A172 (cell line): ENCODE data around the gene CAMK1D. TPM values are rescaled to one million over a fixed set of nuclear protein-coding genes. Genes with fewer than 3 reads are reported as not detected.
"Not testable (repeated sequence)": the region's sequence is repeated elsewhere in the genome, so short reads cannot be mapped to it uniquely, and the experiment has no call there.

Experiments used
- DNase-seq: peaks from one replicate; pipeline ENCODE4 v3.0.0-alpha.2; 2015; ENCODE audit warnings: low spot score
- total RNA-seq: library from RNA; depleted of rRNA; stranded (reverse); fragments of >200 nt; shearing (Covaris generic); gene quantifications from 2 replicates; pipeline ENCODE4 v1.2.3, GENCODE V29; 2014

Gene CAMK1D
- total RNA-seq, 1 experiment from 2014 or later, result 2.6 TPM

DNA sequence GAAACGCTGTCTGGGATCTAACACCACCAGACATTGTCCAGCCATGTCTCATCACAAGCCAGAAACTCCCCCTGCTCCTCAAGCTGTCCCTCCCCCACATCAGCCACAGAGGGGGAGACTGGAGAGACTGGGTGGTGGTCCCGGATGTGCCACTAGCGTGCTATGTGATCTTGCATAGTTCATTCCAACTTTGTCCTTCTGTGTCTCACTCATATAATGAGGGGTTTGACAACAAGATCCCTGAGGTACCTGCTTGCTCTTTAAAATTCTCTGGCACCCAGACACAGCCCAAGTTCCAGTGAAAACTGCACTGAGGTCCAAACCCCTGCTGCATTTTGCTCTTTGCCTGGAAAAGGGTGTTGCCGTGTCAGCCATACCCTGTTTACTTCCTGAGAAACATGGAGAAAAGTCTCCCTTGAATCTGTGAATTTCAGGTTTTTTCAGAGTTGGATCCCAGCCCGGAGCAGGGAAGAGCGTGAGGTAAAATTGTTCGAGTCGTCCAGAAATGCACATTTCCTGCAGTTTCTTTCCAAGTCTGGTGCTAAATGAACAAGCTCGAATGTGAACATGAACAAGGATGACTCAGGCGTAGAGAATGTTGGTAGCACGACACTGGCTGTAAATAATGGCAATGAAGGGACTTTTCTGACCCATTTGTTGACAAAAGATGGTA is 495.6 kb downstream of the CAMK1D start:
- DNase-seq, result peak; percentile 89

DNA sequence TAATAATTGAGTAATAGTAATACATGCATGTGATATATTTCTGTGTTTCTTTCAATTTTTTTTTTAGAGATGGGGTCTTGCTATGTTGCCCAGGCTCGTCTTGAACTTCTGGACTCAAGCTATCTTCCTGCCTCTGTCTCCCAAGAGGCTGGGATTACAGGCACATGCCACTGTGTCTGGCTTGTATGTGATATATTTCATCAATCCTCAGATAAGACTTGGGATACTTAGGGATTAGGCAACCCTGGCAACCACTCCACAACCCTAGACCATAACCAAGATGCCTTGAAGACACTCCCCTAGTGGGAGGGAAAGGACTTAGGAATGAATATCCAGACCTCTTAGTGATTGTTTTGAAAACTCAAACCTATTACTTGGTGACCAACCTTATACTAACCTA is 497.4 kb downstream of the CAMK1D start:
- no peak for DNase-seq

DNA sequence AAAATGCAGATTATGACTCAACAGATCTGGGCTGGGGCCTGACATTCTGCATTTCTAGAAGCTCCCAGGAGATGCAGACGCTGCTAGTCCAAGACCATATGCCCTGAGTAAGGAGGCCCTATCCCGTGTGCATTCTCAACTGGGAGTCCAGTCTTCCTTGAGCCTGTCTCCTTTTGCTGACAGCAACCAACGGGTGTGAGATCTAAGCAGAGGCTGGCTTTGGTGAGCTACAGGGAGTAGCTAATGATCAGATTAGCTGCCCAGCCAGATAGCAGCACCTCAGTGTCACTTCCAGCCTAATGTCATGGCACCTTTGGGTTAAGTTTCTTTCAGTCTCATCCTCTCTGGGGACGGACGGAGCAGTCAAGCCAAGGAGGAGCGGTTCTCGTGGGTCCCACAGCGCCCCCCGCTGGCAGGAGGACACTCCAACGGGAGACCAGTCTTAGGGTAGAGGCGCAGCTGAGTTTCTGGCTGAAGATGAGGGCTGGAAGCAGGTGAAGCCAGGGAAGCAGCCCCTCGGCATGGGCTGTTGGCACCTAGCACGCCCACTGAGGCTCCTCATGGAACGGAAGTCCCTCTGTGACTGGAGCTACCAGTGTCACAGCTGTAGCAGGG is 498.1 kb downstream of the CAMK1D start:
- no peak for DNase-seq

DNA sequence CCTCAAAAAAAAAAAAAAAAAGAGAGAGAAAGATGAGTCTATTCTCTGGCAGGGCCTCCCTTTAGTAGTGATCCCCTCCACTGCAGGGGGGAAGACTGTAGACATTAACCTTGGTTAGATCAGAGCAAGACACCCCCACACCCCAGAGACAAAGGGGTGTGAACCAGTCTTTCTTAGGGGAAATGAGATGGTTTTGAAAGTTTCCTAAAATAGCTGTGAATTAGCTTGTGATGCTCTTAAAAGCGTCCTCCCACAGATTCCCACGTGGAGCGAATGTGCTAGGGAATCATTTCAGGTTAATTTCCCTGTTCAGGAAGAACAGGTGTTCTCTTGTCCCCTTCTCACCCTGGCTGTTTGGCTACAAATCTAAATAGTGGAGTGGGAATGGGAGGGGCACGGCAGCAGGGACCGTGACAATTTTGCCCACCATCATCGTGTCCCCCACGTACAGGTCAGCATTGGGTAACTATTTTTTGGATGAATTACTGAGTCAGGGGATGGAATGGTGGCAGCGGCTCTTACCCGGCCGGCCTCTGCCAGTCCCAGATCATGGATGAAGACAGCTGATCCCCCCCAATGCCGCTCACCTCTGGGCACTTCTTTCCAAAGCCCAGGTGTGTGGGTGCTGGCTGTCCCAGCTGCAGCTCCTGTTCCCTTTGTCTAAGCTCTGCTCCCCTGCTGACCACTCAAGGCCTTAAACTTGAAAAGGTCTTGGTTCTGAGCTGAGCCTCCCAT is 499.3 kb downstream of the CAMK1D start:
- no peak for DNase-seq

DNA sequence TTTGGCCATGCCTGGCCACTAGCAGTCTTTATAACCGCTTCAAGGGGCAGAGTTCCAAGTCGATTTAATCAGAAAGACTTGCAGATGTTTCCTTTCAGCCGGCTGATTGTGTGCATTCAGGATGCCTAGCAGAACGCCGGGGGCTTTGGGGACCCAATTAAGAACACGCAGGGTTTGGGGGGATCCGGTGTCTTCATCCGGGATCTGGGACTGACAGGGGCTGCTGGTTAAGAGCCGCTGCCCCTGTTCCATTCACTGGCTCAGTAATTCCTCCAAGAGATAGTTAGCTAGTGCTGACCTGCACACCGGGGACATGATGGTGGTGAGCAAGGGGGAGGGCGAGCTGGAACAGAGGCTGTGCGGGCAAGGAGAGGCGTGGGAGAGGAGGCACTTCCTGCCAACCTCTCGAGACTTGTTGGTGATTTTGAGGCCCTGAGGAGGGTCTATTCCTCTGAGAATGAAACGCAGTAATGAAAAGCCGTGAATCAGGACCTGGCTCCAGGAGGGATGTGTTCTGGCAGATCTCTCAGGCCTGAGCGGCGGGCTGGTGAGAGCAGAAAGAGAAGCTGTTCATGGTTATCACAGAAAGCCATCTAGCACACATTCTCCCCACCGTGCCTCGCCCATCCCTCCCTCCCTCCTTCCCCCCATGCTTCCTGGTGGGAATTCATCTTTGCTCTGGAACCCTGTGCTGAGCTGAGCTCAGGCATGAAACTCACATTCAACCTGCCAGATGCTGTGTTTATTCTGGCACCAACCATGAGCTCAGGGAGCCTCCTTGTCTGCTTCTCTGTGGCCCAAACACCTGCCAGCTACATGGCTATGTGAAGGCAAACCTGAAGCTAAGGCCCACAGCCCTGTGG is 500.2 kb downstream of the CAMK1D start:
- no peak for DNase-seq

DNA sequence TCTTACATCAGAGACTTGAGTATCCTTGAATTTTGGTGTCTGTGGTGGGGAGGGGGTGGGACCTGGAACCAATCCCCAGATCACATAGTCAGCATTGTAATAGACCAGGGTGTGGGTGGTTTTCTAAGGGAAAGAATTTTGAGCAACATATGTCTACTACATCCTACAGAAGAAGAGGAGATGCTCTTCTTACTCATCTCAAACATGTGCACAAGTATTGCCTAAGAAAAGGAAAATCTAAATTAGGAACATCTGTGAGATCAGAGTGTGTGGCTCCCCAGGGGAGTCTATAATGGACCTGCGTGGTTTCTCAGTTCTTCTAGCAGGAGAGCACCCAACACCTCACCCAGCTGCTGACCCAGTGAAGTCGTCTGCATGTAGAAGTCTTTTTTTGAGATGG is 503.3 kb downstream of the CAMK1D start:
- no peak for DNase-seq

DNA sequence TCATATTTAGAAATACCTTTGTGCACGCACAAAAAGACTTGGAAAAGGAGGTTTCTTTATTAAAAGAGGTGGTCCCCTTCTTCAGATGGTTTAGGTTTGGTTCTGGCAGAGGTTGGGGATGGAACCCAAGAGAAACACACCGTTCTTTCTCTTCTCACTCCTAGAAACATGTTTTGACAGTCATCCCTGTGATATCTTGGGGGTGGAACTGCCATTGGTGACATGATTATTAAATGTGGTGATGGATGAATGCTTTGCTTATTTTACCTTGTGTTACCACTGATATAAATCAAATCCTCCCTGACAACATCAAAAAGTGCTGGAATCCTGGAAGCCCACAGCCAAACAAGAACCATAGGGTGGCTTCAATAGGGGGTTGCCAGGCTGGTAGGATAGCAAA is 505.6 kb downstream of the CAMK1D start:
- DNase-seq, result no peak

DNA sequence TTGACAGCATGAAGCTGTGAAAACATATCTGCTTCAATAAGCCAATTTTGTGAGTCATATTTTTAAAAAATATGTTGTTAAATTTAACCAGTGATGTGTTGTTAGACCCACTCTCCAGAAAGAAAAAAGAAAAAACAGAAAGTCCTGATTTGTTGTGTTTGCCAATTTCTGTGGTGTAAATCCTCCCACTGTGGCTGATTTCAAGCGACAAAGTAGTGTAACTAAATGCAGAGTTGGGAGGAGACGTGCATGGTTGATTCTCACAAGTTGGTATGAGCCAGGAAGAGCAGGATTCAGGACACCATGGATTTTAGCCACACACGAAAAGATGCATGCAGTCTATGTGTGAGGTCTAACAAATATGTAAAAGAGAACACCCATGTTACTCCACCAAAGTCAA is 513.1 kb downstream of the CAMK1D start:
- no peak for DNase-seq

DNA sequence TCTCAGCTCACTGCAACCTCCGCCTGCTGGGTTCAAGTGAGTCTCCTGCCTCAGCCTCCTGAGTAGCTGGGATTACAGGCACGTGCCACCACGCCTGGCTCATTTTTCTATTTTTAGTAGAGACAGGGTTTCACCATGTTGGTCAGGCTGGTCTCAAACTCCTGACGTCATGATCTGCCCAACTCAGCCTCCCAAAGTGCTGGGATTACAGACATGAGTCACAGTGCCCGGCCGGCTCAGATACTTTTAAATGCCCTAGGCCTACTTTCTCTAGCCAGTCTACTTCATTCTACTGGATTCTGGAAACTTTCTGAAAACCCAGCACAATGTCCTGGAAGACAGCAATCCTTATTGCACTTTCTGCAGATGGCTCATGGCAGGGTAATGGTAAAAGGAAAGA is 516.2 kb downstream of the CAMK1D start:
- not testable (repeated sequence) for DNase-seq

DNA sequence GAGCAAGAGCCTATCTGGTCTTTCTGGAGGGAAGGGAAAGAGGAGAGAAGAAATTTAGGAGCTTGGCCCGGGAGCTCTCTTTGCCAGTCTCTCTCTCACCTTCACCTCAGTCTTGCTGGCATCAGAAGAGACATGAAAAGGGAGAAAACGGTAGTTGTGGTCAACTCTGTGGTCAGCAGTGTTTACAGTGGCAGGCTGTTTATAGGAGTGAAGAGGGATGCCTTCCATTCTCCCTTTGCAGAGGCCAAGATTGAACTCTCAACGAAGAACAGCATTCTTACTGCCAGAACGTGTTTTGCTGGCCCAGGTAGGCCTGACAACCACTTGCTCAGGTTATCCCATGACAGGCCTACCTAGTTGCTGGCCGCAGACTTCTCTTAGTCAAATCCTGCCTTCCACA is 518.9 kb downstream of the CAMK1D start:
- peak; percentile 10 for DNase-seq

DNA sequence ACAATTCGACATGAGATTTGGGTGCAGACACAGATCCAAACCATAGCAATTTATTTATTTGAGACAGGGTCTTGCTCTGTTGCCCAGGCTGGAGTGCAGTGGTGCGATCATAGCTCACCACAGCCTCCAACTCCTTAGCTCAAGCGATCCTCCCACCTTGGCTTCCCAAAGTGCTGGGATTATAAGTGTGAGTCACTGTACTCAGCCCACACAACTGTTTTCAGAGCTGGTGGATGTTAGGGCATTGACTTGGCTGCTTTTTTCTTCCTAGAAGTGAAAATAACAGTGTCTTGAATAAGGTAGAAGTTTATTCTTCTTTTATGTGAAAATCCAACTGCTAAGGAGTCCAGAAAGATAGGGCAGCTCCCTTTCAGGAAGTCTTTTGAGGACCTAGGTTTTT is 520.1 kb downstream of the CAMK1D start:
- no peak for DNase-seq

DNA sequence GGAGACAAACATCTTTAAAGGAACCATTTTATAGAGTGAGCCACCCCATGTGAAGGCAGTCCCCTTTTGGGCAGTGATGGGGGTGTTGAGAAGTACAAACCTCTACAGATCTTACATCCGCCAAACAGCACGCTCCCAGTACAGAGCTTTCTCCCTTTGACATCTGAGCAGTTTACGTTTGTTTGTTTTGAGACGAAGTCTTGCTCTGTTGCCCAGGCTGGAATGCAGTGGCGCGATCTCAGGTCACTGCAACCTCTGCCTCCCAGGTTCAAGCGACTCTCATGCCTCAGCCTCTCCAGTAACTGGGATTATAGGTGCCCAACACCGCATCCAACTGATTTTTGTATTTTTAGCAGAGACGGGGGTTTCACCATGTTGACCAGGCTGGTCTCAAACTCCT is 523.2 kb downstream of the CAMK1D start:
- no peak for DNase-seq

DNA sequence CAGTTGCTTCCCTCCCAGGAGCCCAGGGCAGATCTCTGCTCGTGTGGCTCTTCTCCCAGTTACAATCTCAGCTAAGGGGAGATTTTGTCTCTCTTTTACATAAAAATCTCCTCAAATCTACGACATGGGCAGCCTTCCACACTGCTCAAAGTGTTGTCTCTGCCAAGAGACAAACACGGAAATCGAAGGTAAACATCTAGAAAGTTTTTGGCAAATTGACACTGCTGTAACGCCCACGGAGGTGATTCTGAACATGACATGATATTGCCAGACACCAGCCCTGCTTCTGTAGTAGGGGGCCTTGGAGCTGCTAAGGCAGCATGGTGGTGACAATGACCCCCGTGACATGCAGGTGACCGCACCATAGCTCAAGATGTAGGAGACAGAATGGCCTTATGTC is 523.8 kb downstream of the CAMK1D start:
- no peak for DNase-seq

DNA sequence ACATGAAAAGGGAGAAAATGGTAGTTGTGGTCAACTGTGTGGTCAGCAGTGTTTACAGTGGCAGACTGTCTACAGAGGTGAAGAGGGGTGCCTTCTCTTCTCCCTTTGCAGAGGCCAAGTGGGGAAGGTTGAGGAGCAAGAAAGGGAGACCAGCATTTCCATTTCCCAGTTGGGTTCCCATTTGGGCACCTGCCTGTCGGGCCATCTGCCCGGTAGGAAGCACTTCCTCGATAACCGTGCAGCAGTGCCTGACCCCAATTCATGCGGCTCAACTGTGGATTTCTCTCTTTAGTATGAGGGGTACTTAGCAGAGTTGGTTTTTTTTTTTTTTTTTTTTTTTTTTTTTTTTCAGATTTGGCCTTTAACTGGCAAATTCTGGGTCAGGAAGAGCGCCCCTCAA is 525.2 kb downstream of the CAMK1D start:
- no peak for DNase-seq

DNA sequence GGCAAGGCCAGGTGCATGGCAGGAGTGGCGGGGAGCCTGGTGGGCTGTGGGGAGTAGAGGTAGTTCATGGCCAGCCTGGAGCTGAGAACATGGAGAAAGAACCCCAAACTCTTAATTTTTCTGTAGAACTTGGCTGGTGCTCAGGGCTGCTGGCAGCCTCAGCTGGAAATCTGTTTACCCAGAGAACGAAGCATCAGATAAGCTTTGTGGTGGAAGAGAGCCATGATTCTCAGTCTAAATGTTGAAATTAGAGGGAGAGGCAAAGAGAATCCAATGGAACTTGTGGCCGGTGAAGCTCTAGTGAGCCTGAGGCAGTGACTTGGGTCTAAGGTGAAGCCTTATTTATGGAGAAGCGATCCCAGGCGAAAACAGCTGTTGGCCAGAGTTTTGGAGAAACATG is 525.8 kb downstream of the CAMK1D start:
- DNase-seq, result no peak

DNA sequence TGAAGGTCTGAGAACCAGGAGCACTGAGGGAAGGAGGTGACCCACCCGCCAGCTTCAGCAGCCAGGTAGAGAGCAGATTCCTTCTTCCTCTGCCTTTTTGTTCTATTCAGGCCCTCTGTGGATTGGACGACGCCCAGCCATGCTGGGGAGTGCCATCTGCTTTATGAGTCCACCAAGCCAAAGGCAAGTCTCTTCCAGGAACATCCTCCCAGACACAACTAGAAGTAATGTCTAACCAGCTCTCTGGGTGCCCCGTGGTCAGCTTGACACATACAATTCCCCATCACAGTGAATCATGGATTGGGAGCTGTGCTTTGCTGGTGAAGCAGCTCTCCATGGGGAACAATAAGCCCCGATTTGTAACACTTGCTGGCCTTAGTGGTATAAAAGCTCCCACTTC is 526.9 kb downstream of the CAMK1D start:
- DNase-seq, result no peak

DNA sequence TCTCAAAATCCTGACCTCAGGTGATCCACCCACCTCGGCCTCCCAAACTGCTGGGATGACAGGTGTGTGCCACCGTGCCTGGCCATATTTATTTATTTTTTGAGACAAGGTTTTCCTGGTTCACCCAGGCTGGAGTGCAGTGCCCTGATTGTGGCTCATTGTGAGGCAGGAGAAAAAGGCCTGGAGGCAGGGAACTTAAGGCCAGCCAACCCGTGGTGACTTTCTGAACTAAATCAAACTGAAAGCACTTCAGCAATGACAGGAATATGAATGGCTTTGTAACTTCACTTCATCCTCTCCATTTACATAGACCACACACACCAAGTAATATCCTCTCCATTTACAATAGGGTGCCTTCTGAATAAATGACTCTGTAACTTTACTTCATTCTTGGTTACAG is 527.8 kb downstream of the CAMK1D start:
- DNase-seq, result no peak

DNA sequence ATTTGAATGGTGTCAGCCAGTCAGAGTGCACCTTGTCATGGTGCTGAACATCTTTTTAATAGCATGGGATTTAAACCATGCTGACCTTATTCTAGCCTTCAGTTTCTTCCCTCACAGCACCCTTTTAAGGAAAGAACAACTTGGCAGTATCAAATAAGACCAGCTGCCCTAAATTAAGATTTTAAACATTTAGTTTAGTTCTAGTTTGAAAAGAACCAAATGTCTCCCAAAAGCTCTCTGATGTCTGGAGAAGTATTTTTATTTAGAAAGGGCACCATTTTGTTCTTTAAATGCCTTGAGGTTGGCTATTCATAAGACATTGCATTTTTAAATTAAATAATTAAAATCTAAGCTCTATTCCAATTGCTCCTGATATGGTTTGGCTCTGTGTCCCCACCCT is 531.1 kb downstream of the CAMK1D start:
- DNase-seq, result no peak

DNA sequence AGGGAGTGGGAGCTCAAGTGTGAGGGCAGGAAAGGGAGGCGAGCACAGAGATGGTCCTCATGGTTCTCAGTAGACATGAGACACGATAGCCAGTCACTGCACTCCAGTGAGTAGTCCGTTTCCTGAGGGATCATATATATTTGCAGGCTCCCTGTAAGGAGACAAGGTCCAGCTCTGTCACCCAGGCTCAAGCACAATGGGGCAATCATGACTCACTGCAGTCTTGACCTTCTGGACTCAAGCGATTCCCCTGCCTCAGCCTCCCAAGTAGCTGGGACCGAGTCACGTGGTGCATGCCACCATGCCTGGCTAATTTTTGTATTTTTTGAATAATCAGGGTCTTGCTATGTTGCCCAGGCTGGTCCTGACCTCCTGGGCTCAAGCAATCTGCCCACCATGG is 535.5 kb downstream of the CAMK1D start:
- DNase-seq, result no peak
